HepG2 (cell line): Measurements from ENCODE around the gene IRF2. TPM values are rescaled to one million over a fixed set of nuclear protein-coding genes. Genes with fewer than 3 reads are reported as not detected.

Experiments
- ATF1 ChIP-seq: IDR thresholded peaks from 2 replicates; pipeline ENCODE4 v1.6.1; 2016; ENCODE audit warnings: mild to moderate bottlenecking, control low read depth
- BHLHE40 ChIP-seq: IDR thresholded peaks from 2 replicates; pipeline ENCODE4 v1.6.1; 2011; ENCODE audit warnings: low read length, improper control_type of control experiment
- CBX5 ChIP-seq: sonication (generic); formaldehyde crosslinking; IDR thresholded peaks from 2 replicates; pipeline ENCODE4 v1.4.0; 2020; ENCODE audit warnings: missing genetic modification reagents, borderline replicate concordance
- CERS6 ChIP-seq: sonication (generic); formaldehyde crosslinking; IDR thresholded peaks from 2 replicates; pipeline ENCODE4 v1.5.0; 2020; ENCODE audit warnings: missing genetic modification reagents
- DZIP1 ChIP-seq: sonication (generic); formaldehyde crosslinking; IDR thresholded peaks from 2 replicates; pipeline ENCODE4 v1.5.0; 2020; ENCODE audit warnings: mild to moderate bottlenecking, missing genetic modification reagents
- EP300 ChIP-seq, 3 experiments: sonication (generic) in 1 of 3; formaldehyde crosslinking in 1 of 3; IDR thresholded peaks; 2 replicates each; pipeline versions ENCODE4 v1.5.1 to v1.6.1; 2011 to 2020; ENCODE audit warnings: low read depth in 2 of 3, low read length in 2 of 3, borderline replicate concordance in 1 of 3, improper control_type of control experiment in 1 of 3, mild to moderate bottlenecking in 1 of 3, missing genetic modification reagents in 1 of 3, moderate library complexity in 1 of 3
- FOSL2 ChIP-seq: sonication (generic); formaldehyde crosslinking; IDR thresholded peaks from 2 replicates; pipeline ENCODE4 v1.4.0; 2020; ENCODE audit warnings: missing genetic modification reagents
- HOMEZ ChIP-seq: IDR thresholded peaks from 2 replicates; pipeline ENCODE4 v1.6.1; 2016; ENCODE audit warnings: low read depth
- ISL2 ChIP-seq: sonication (generic); formaldehyde crosslinking; IDR thresholded peaks from 2 replicates; pipeline ENCODE4 v1.5.0; 2020; ENCODE audit warnings: missing genetic modification reagents
- MAZ ChIP-seq, 2 experiments: sonication (generic) in 1 of 2; formaldehyde crosslinking in 1 of 2; IDR thresholded peaks; 2 replicates each; pipeline versions ENCODE4 v1.5.0 to v1.6.1; 2012 to 2020; ENCODE audit warnings: low read depth in 2 of 2, mild to moderate bottlenecking in 2 of 2, borderline replicate concordance in 1 of 2, improper control_type of control experiment in 1 of 2, low read length in 1 of 2, missing genetic modification reagents in 1 of 2, moderate library complexity in 1 of 2
- PITX1 ChIP-seq: sonication (generic); formaldehyde crosslinking; IDR thresholded peaks from 2 replicates; pipeline ENCODE4 v1.5.1; 2020; ENCODE audit warnings: mild to moderate bottlenecking, missing genetic modification reagents
- PPARG ChIP-seq: conservative IDR thresholded peaks from 2 replicates; pipeline ENCODE4 v1.6.1; 2016; ENCODE audit warnings: missing biosample characterization, missing genetic modification reagents
- SAP130 ChIP-seq: IDR thresholded peaks from 2 replicates; pipeline ENCODE4 v1.6.1; 2016; ENCODE audit warnings: low read depth
- SP5 ChIP-seq: IDR thresholded peaks from 2 replicates; pipeline ENCODE4 v1.6.1; 2016; ENCODE audit warnings: low read depth, borderline replicate concordance
- STAT5B ChIP-seq: sonication (generic); formaldehyde crosslinking; IDR thresholded peaks from 2 replicates; pipeline ENCODE4 v1.4.0; 2020; ENCODE audit warnings: missing genetic modification reagents
- ZNF232 ChIP-seq: sonication (generic); formaldehyde crosslinking; IDR thresholded peaks from 2 replicates; pipeline ENCODE4 v1.4.0; 2020; ENCODE audit warnings: missing genetic modification reagents, borderline replicate concordance
- ZNF280D ChIP-seq: sonication (generic); formaldehyde crosslinking; IDR thresholded peaks from 2 replicates; pipeline ENCODE4 v1.5.1; 2020; ENCODE audit warnings: mild to moderate bottlenecking, missing genetic modification reagents
- ZNF414 ChIP-seq: sonication (generic); formaldehyde crosslinking; IDR thresholded peaks from 2 replicates; pipeline ENCODE4 v1.5.0; 2020; ENCODE audit warnings: missing genetic modification reagents
- ZNF567 ChIP-seq: sonication (generic); formaldehyde crosslinking; IDR thresholded peaks from 2 replicates; pipeline ENCODE4 v1.8.1; 2023; ENCODE audit warnings: mild to moderate bottlenecking, missing genetic modification reagents, borderline replicate concordance
- ZNF670 ChIP-seq: sonication (generic); formaldehyde crosslinking; IDR thresholded peaks from 2 replicates; pipeline ENCODE4 v1.8.0; 2022; ENCODE audit warnings: mild to moderate bottlenecking, missing genetic modification reagents, borderline replicate concordance
- ZNF776 ChIP-seq: sonication (generic); formaldehyde crosslinking; IDR thresholded peaks from 2 replicates; pipeline ENCODE4 v1.4.0; 2020; ENCODE audit warnings: mild to moderate bottlenecking, missing genetic modification reagents
- polyA plus RNA-seq, 8 experiments: library from polyadenylated mRNA; depleted of rRNA in 3 of 8; stranded (reverse) in 7 of 8; unstranded in 1 of 8; fragments of >200 nt; fragmentation: Illumina TruSeq in 4 of 8; extraction: Trizol in 4 of 8; gene quantifications; 2 replicates each; pipeline versions ENCODE4 v1.2.1 to v1.2.3, GENCODE V29; 2011 to 2016; ENCODE audit warnings: low read depth in 4 of 8, missing spikeins in 1 of 8, mixed read lengths in 1 of 8; ENCODE audit not compliant: insufficient read depth in 1 of 8
- total RNA-seq, 5 experiments: library from RNA; depleted of rRNA; stranded (reverse); fragments of >200 nt; fragmentation: Illumina TruSeq; extraction: Trizol; gene quantifications; 2 replicates each; pipeline ENCODE4 v1.2.3, GENCODE V29; 2016; ENCODE audit warnings: low read depth in 1 of 5

Gene IRF2
- total and polyA plus RNA-seq, 2 of the 13 experiments (the other 11 are each of a cell fraction or from before 2014, with no cell fraction given): 15.5 to 28.8 TPM

- TF ChIP-seq ZNF280D (CRISPR knock-in tag): no peak
- peak; percentile 54 for TF ChIP-seq SP5
- TF ChIP-seq BHLHE40: peak; percentile 75
- TF ChIP-seq ISL2: no peak
- no peak for TF ChIP-seq MAZ (IDR thresholded peaks at IDR 0.05; ENCODE audit: borderline replicate concordance, low read depth, low read length)
- no peak for TF ChIP-seq MAZ (CRISPR knock-in tag; IDR thresholded peaks at IDR 0.05; ENCODE audit: low read depth)
- no peak for TF ChIP-seq ZNF232
- no peak for TF ChIP-seq CBX5 (CRISPR knock-in tag)
- peak; percentile 61; the same call in 1 of the 2 replicates for TF ChIP-seq FOSL2 (CRISPR knock-in tag)
- TF ChIP-seq STAT5B (CRISPR knock-in tag): no peak
- TF ChIP-seq SAP130 (CRISPR knock-in tag): peak; percentile 88
- TF ChIP-seq PPARG: 0 out of 2 replicates have a peak, but pooled peaks have one; percentile 18
- peak in 1 of 2 experiments; percentile 78; a peak in 2 of 4 replicates for TF ChIP-seq EP300 (IDR thresholded peaks at IDR 0.05; ENCODE audit: low read depth in 2 of 2, low read length in 2 of 2)
- peak; percentile 67; the same call in 1 of the 2 replicates for TF ChIP-seq EP300 (CRISPR knock-in tag; IDR thresholded peaks at IDR 0.05; ENCODE audit: borderline replicate concordance)
- peak; percentile 64; the same call in 1 of the 2 replicates for TF ChIP-seq ATF1
- no peak for TF ChIP-seq ZNF670 (CRISPR knock-in tag)
- no peak for TF ChIP-seq CERS6 (CRISPR knock-in tag)
- 0 out of 2 replicates have a peak, but pooled peaks have one; percentile 47 for TF ChIP-seq PITX1 (CRISPR knock-in tag)
- TF ChIP-seq ZNF776 (CRISPR knock-in tag): no peak
- no peak for TF ChIP-seq ZNF567
- TF ChIP-seq ZNF414: 0 out of 2 replicates have a peak, but pooled peaks have one; percentile 52
- no peak for TF ChIP-seq DZIP1 (CRISPR knock-in tag)
- TF ChIP-seq HOMEZ (CRISPR knock-in tag): peak; percentile 72
Measured at GRCh38 chr4:184385705-184386141, 88.6 kb downstream of the IRF2 start (continued).
